PC-9 (cell line): ENCODE measurements around the gene CHD5.

Source experiments
- EZH2 ChIP-seq: fragments of 200-600 bp; sonication (generic); IDR thresholded peaks from 2 replicates; pipeline ENCODE4 v1.8.0; 2017; ENCODE audit warnings: antibody characterized with exemption, low read depth
- TF ChIP-seq, protein P1 (sequence below): fragments of 200-600 bp; sonication (generic); conservative IDR thresholded peaks from 2 replicates; pipeline ENCODE4 v1.6.1; 2017; ENCODE audit warnings: mixed run types, antibody characterized with exemption, mild to moderate bottlenecking, moderate library complexity

DNA sequence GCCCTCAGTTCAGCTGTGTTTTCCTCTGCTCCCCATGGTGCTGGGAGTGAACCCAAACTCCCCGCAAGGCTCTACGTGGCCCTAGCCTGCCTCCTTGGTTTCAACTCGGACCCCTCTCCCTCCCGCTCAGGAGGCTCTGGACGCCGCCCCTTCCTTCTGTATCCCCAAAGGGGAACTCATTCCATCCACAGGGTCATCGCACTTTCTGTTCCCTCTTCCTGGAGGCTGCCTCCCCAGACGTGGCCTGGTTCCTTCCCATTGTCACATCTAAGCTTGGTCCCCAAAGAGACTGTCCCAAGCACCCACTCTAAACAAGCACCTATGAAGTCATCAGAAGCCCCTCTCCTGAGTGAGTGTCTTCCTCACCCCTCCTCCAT lies 123.6 kb downstream of the CHD5 start:
- TF ChIP-seq EZH2: no peak
- TF ChIP-seq, protein P1, sequence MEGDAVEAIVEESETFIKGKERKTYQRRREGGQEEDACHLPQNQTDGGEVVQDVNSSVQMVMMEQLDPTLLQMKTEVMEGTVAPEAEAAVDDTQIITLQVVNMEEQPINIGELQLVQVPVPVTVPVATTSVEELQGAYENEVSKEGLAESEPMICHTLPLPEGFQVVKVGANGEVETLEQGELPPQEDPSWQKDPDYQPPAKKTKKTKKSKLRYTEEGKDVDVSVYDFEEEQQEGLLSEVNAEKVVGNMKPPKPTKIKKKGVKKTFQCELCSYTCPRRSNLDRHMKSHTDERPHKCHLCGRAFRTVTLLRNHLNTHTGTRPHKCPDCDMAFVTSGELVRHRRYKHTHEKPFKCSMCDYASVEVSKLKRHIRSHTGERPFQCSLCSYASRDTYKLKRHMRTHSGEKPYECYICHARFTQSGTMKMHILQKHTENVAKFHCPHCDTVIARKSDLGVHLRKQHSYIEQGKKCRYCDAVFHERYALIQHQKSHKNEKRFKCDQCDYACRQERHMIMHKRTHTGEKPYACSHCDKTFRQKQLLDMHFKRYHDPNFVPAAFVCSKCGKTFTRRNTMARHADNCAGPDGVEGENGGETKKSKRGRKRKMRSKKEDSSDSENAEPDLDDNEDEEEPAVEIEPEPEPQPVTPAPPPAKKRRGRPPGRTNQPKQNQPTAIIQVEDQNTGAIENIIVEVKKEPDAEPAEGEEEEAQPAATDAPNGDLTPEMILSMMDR: no peak
